Activated CD4-positive, alpha-beta T cell treated with anti-CD3 and anti-CD28 coated beads, Interleukin-2, amount 10 ng/mL, durations not matched to agents 24 days and 14 days (primary cell): ENCODE results near the gene PYURF. TPM values are rescaled to one million over a fixed set of nuclear protein-coding genes. Genes with fewer than 3 reads are reported as not detected.
A peak's percentile ranks its signal among the peaks of the same experiment; 100 is the strongest.
"Not testable (repeated sequence)": the region's sequence is repeated elsewhere in the genome, so short reads cannot be mapped to it uniquely, and the experiment has no call there.

Source experiments
- DNase-seq: peaks from one replicate; pipeline ENCODE4 v3.0.0; 2022
- H3K27ac Mint-ChIP-seq: one replicate; pipeline ENCODE4 v1.8.0; 2022; ENCODE audit warnings: mild to moderate bottlenecking, mixed read lengths
- H3K27me3 Mint-ChIP-seq: one replicate; pipeline ENCODE4 v1.8.0; 2022; ENCODE audit warnings: mixed read lengths
- H3K36me3 Mint-ChIP-seq: one replicate; pipeline ENCODE4 v1.8.0; 2022; ENCODE audit warnings: low read depth, mild to moderate bottlenecking, mixed read lengths
- H3K4me1 Mint-ChIP-seq: one replicate; pipeline ENCODE4 v1.8.0; 2021; ENCODE audit warnings: mixed read lengths
- H3K4me3 Mint-ChIP-seq: one replicate; pipeline ENCODE4 v1.8.0; 2022; ENCODE audit warnings: mild to moderate bottlenecking, moderate library complexity, mixed read lengths
- H3K9me3 Mint-ChIP-seq: one replicate; pipeline ENCODE4 v1.8.0; 2021; ENCODE audit warnings: mixed read lengths
- intact Hi-C: fragments of 100-400 bp; cut with micrococcal nuclease; formaldehyde crosslinking; loops from one replicate; pipeline ENCODE4 v1.15.1; 2023
- total RNA-seq: library from RNA; stranded (reverse); gene quantifications from 2 replicates; pipeline ENCODE4 v1.2.3, GENCODE V29; 2022

PYURF gene
- 54.6 and 57.0 TPM in 2 replicates for total RNA-seq

- peaks cover 19% of the 10 kb centered on the region for H3K36me3 Mint-ChIP-seq
- peak within 1 kb of the TSS; percentile 98 for H3K4me3 Mint-ChIP-seq
- no peaks in the 10 kb centered on the region for H3K9me3 Mint-ChIP-seq
- DNase-seq = peak; percentile 94
- peaks cover 37% of the 10 kb centered on the region for H3K4me1 Mint-ChIP-seq
- peak within 1 kb of the TSS; percentile 94 for H3K27ac Mint-ChIP-seq
- intact Hi-C loops = loop anchor here (1.0 to 10.0 kb wide), 6 partner anchors 69 to 771 kb away; partner anchors contain the start of genes HERC3 and PPM1K
- no peaks in the 10 kb centered on the region for H3K27me3 Mint-ChIP-seq
These were observed at the start of gene PYURF for GRCh38 chr4:88523325-88524129. Gene PYURF (minus strand): TSS chr4:88523776. CDS start chr4:88523700, 76 bp downstream.

DNA sequence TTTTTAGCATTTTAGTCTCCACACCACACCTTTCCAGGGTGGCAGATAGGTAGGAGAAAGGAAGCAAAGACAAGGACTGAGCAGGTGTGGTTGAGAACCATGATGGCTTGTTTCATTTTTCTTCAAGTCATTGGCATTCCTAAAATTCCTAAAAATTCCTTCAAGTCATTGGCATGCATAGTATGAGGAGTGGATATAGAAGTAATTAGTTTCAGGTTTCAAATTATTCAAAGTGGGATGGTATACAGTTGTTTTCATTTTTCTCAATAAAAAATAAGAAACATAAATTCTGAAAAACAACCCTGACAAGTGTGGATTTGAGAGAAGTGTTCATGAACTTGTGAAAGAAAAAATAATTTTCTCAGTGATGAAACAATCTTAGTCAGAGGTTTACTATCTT is 46.4 kb upstream of the PYURF start:
- intact Hi-C loops = no loop called here
- H3K9me3 Mint-ChIP-seq = no peaks in the 10 kb centered on the region
- H3K4me3 Mint-ChIP-seq = no peak overlapping the region
- DNase-seq = no peak
- no peak overlapping the region for H3K27ac Mint-ChIP-seq
- peaks cover 13% of the 10 kb centered on the region for H3K27me3 Mint-ChIP-seq
- no peaks in the 10 kb centered on the region for H3K36me3 Mint-ChIP-seq
- no peaks in the 10 kb centered on the region for H3K4me1 Mint-ChIP-seq

GRCh38 chr4:88567591-88567990 is 44.0 kb upstream of the PYURF start:
- H3K36me3 Mint-ChIP-seq = no peaks in the 10 kb centered on the region
- intact Hi-C loops = no loop called here

GRCh38 chr4:88549815-88550214 is 26.2 kb upstream of the PYURF start:
- H3K36me3 Mint-ChIP-seq = no peaks in the 10 kb centered on the region
- no peak overlapping the region for H3K4me3 Mint-ChIP-seq
- no peaks in the 10 kb centered on the region for H3K4me1 Mint-ChIP-seq
- H3K27me3 Mint-ChIP-seq = peaks cover 2% of the 10 kb centered on the region
- DNase-seq = no peak
- intact Hi-C loops = no loop called here
- H3K27ac Mint-ChIP-seq = no peak overlapping the region
- H3K9me3 Mint-ChIP-seq = no peaks in the 10 kb centered on the region

More at GRCh38 chr4:88567591-88567990, 44.0 kb upstream of the PYURF start:
- peaks cover 14% of the 10 kb centered on the region for H3K27me3 Mint-ChIP-seq
- no peak overlapping the region for H3K27ac Mint-ChIP-seq
- DNase-seq = no peak
- no peak overlapping the region for H3K4me3 Mint-ChIP-seq
- H3K4me1 Mint-ChIP-seq = no peaks in the 10 kb centered on the region
- no peaks in the 10 kb centered on the region for H3K9me3 Mint-ChIP-seq

DNA sequence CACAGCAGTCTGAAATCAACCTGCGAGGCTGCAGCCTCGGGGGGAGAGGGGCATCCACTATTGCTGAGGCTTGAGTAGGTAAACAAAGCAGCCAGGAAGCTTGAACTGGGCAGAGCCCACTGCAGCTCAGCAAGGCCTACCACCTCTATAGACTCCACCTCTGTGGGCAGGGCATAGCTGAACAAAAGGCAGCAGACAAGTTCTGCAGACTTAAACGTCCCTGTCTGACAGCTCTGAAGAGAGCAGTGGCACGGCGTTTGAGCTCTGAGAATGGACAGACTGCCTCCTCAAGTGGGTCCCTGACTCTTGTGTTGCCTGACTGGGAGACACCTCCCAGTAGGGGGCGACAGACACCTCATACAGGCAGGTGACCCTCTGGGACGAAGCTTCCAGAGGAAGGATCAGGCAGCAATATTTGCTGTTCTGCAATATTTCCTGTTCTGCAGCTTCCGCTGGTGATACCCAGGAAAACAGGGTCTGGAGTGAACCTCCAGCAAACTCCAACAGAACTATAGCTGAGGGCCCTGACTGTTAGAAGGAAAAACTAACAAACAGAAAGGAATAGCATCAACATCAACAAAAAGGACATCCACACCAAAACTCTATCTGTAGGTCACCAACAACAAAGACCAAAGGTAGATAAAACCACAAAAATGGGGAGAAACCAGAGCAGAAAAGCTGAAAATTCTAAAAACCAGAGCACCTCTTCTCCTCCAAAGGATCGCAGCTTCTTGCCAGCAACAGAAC is 15.9 kb upstream of the PYURF start:
- not testable (repeated sequence) for H3K4me3 Mint-ChIP-seq, H3K9me3 Mint-ChIP-seq, H3K36me3 Mint-ChIP-seq, H3K4me1 Mint-ChIP-seq, H3K27ac Mint-ChIP-seq
- DNase-seq = peak; percentile 91
- H3K27me3 Mint-ChIP-seq = peaks cover 23% of the 10 kb centered on the region
- intact Hi-C loops = loop anchor here (1.0 to 5.0 kb wide), 4 partner anchors 120 to 485 kb away; no protein-coding TSS in a partner anchor

DNA sequence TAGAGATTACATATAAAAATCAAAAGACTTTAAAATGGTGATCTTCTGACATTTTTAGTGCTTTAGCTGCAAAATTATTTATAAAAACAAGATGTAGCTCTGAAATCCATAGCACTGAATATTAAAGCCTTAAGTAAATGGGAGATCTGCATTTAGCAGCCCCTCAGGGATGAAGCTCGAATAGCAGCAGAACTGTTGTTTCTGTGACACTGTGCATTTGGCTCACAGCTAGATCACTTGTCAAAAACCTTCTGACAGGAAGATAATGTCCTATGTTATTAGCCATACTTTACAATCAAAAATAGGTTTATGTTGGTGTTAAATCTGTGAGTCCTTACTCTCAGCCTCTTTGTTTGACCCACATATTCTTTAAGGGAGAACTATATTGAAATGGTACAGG is 14.1 kb upstream of the PYURF start:
- intact Hi-C loops = loop anchor here (2.0 to 5.0 kb wide), 3 partner anchors 135 to 487 kb away; no protein-coding TSS in a partner anchor
- no peak overlapping the region for H3K4me3 Mint-ChIP-seq
- H3K36me3 Mint-ChIP-seq = no peaks in the 10 kb centered on the region
- peaks cover 11% of the 10 kb centered on the region for H3K4me1 Mint-ChIP-seq
- peaks cover 14% of the 10 kb centered on the region for H3K27me3 Mint-ChIP-seq
- no peak for DNase-seq
- no peak overlapping the region for H3K27ac Mint-ChIP-seq
- H3K9me3 Mint-ChIP-seq = no peaks in the 10 kb centered on the region

GRCh38 chr4:88535090-88535755 is 11.6 kb upstream of the PYURF start:
- Mint-ChIP-seq H3K27ac (peak overlapping the region; percentile 6), H3K9me3 (no peaks in the 10 kb centered on the region), H3K4me1 (peaks cover 11% of the 10 kb centered on the region), H3K27me3 (peaks cover 6% of the 10 kb centered on the region), H3K36me3 (no peaks in the 10 kb centered on the region), H3K4me3 (no peak overlapping the region)
- intact Hi-C loops = loop anchor here (1.0 to 5.0 kb wide), 2 partner anchors 9 to 137 kb away; no protein-coding TSS in a partner anchor
- DNase-seq = no peak

DNA sequence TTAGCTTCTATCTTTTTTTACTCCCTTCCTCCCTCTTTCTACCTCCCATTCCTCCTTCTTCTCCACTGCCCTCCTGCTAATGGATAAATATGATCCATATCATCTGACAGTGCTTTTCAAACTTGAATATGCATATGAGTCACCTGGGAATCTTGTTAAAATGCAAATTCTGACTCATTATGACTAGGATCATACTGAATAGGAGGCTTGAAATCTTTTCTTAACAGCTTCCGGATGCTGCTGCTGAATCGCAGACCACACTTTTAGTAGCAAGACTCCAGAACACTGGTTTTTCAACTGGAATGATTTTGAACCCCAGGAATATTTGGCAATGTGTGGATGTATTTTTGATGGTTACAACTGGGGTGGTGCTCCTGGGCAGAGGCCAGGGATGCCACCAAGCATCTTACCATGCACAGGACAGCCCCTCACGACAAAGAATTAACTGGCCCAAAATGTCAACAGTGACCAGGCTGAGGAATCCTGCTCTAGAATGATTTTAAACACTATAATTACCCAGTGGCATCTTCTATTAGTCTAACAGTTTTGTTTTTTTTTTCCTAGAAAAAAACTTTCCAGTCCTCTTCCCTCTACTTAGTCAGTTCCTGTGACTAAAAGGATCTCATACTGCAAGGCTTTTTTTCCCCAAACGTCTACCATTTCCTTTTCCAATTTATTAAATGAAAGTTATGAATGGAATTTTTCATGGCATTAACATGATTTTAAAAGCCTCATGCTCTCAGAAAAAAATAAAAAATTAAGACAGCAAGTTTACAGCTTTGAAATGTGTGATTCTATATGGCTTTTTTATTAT is 10.6 kb upstream of the PYURF start:
- intact Hi-C loops = no loop called here

DNA sequence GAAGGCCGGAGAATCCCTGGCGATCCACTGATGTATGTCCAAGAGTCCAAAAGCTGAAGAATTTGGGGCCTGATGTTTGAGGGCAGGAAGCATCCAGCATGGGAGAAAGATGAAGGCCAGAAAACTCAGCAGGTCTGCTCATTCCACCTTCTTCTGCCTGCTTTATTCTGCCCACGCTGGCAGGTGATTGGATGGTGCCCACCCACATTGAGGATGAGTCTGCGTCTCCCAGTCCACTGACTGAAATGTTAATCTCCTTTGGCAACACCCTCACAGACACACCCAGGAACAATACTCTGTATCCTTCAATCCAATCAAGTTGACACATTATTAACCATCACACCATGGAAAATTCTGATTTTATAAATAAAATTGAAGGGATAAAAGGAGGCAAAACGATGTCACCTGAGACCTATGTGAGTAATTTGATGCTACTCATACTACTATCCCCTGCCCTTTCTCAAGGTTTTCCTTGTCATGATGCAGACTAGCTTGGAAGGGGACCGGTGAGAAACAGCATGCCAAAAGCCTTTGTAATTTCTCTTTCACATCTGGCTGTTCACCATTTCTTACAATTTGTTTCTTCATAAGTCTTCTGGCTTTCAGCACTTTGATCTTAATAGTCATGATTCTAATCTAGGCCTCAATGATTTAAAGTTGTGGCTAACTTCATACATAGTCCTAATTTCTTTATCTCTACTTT is 9.7 kb upstream of the PYURF start:
- Mint-ChIP-seq H3K27ac (no peak overlapping the region), H3K27me3 (no peaks in the 10 kb centered on the region), H3K4me3 (no peak overlapping the region), H3K36me3 (no peaks in the 10 kb centered on the region), H3K4me1 (peaks cover 6% of the 10 kb centered on the region), H3K9me3 (no peaks in the 10 kb centered on the region)
- intact Hi-C loops = no loop called here
- DNase-seq = no peak

More for the DNA sequence above, 10.6 kb upstream of the PYURF start:
- Mint-ChIP-seq H3K9me3 (no peaks in the 10 kb centered on the region), H3K27me3 (no peaks in the 10 kb centered on the region), H3K4me1 (peaks cover 6% of the 10 kb centered on the region), H3K36me3 (no peaks in the 10 kb centered on the region), H3K27ac (no peak overlapping the region), H3K4me3 (no peak overlapping the region)
- no peak for DNase-seq

- H3K4me1 Mint-ChIP-seq = peaks cover 14% of the 10 kb centered on the region
- intact Hi-C loops = no loop called here
These were observed 8.0 kb upstream of the PYURF start for GRCh38 chr4:88531549-88531948.

GRCh38 chr4:88528861-88529260 is 5.3 kb upstream of the PYURF start:
- H3K4me1 Mint-ChIP-seq = peaks cover 21% of the 10 kb centered on the region
- no peak for DNase-seq
- H3K36me3 Mint-ChIP-seq = no peaks in the 10 kb centered on the region
- no peaks in the 10 kb centered on the region for H3K27me3 Mint-ChIP-seq
- H3K9me3 Mint-ChIP-seq = no peaks in the 10 kb centered on the region
- H3K4me3 Mint-ChIP-seq = no peak overlapping the region
- intact Hi-C loops = loop anchor here (5.0 to 10.0 kb wide), 3 partner anchors 273 to 766 kb away; no protein-coding TSS in a partner anchor
- H3K27ac Mint-ChIP-seq = no peak overlapping the region

More at GRCh38 chr4:88531549-88531948, 8.0 kb upstream of the PYURF start:
- Mint-ChIP-seq H3K27me3 (no peaks in the 10 kb centered on the region), H3K9me3 (no peaks in the 10 kb centered on the region), H3K4me3 (no peak overlapping the region), H3K27ac (no peak overlapping the region), H3K36me3 (no peaks in the 10 kb centered on the region)
- no peak for DNase-seq

DNA sequence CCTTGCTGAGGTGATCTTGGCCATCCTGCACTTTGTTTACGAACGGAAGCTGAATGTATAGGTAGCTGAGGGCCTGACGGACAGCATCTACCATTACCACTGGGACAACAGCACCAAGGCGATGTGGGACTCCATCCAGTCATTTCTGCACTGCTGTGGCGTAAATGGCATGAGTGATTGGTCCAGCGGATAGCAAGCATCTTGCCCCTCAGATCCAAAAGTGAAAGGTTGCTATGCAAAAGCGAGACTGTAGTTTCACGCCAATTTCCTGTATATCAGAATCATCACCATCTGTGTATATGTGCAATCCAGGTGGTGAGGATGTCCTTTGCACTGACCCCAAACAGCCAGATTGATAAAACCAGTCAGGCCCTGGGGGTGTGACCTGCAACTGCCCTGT is 4.2 kb upstream of the PYURF start:
- Mint-ChIP-seq H3K9me3 (no peaks in the 10 kb centered on the region), H3K4me1 (peaks cover 22% of the 10 kb centered on the region), H3K27me3 (no peaks in the 10 kb centered on the region), H3K4me3 (no peak overlapping the region), H3K36me3 (peaks cover 2% of the 10 kb centered on the region), H3K27ac (no peak overlapping the region)
- no peak for DNase-seq
- intact Hi-C loops = loop anchor here (5.0 to 10.0 kb wide), 3 partner anchors 275 to 767 kb away; no protein-coding TSS in a partner anchor
